K562 (cell line): Measurements from ENCODE around the gene MAB21L4. TPM values are rescaled to one million over a fixed set of nuclear protein-coding genes. Genes with fewer than 3 reads are reported as not detected.

Experiments used
- ATAC-seq: fragments of 200-7000 bp; cut with Tn5 transposase; 3 replicates; pipeline ENCODE4 v1.9.1; 2020; ENCODE audit warnings: moderate library complexity
- BruUV-seq: library from RNA; stranded (reverse); fragments of 400-500 nt; replicated peaks from 2 replicates; lab custom pipeline; 2021; lab: Mats Ljungman, UMichigan
- CTCF ChIA-PET: fragments of 300-600 bp; formaldehyde crosslinking; extraction: SDS; loops from one replicate; lab custom pipeline; 2021; ENCODE audit warnings: low intra/inter-chr PET ratio; lab: Yijun Ruan, JAX
- POLR2A ChIA-PET: fragments of 300-600, 350-650 bp; sonication (Branson Sonifier 250); formaldehyde crosslinking; extraction: SDS; loops from one replicate; lab custom pipeline; 2021; ENCODE audit warnings: antibody characterized with exemption, inconsistent platforms; lab: Yijun Ruan, JAX
- DNase-seq, 4 experiments: peaks; one replicate each; pipeline versions ENCODE4 v3.0.0 to v3.0.0-alpha.2; 2011 to 2018; ENCODE audit warnings: low spot score in 3 of 4, mixed read lengths in 3 of 4; ENCODE audit errors: extremely low read depth in 1 of 4
- FAIRE-seq: peaks from 2 replicates; lab custom pipeline; 2011; peaks lifted over from hg19 to GRCh38; lab: Jason Lieb, UNC
- H2AFZ ChIP-seq: 2 replicates; pipeline ENCODE4 v1.6.0; 2011; ENCODE audit warnings: low read depth, low read length, control low read depth, inconsistent platforms
- H3K27ac ChIP-seq: fragments of 200-600 bp; 3 replicates; pipeline ENCODE4 v1.8.0; 2011; ENCODE audit warnings: low read depth, mild to moderate bottlenecking, control low read depth, inconsistent platforms, low read length, moderate library complexity, mixed read lengths; ENCODE audit errors: extremely low read depth
- H3K27me3 ChIP-seq, 2 experiments: fragments of 300-600 bp in 1 of 2; 2 replicates in 1 of 2; 3 replicates in 1 of 2; pipeline versions ENCODE4 v1.6.0 to v1.8.0; 2011; ENCODE audit warnings: inconsistent platforms in 2 of 2, low read length in 2 of 2, mild to moderate bottlenecking in 1 of 2, mixed read lengths in 1 of 2, moderate library complexity in 1 of 2; ENCODE audit not compliant: control insufficient read depth in 2 of 2, insufficient read depth in 2 of 2
- H3K36me3 ChIP-seq: fragments of 300-600 bp; 3 replicates; pipeline ENCODE4 v1.8.0; 2011; ENCODE audit warnings: mild to moderate bottlenecking, low read length, inconsistent platforms; ENCODE audit not compliant: control insufficient read depth, insufficient read depth
- H3K4me1 ChIP-seq, 2 experiments: fragments of 200-600 bp in 1 of 2; replicated peaks in 1 of 2; 2 replicates in 1 of 2; 3 replicates in 1 of 2; pipeline versions ENCODE4 v1.5.1 to v1.8.0; 2011; ENCODE audit warnings: inconsistent platforms in 2 of 2, low read length in 2 of 2, mild to moderate bottlenecking in 1 of 2, mixed read lengths in 1 of 2, moderate library complexity in 1 of 2; ENCODE audit not compliant: control insufficient read depth in 2 of 2, insufficient read depth in 2 of 2
- H3K4me2 ChIP-seq: 2 replicates; pipeline ENCODE4 v1.6.1; 2011; ENCODE audit warnings: low read length, control low read depth, inconsistent platforms, mixed read lengths; ENCODE audit not compliant: insufficient read depth
- H3K4me3 ChIP-seq: fragments of 200-600 bp; sonication (generic), shearing (Covaris generic); 2 replicates; pipeline ENCODE4 v1.5.1; 2016; ENCODE audit warnings: control low read depth, inconsistent platforms
- H3K79me2 ChIP-seq: fragments of 200-600 bp; 3 replicates; pipeline ENCODE4 v1.8.0; 2011; ENCODE audit warnings: low read length, inconsistent platforms; ENCODE audit not compliant: control insufficient read depth, insufficient read depth
- H3K9ac ChIP-seq, 2 experiments: 2 replicates each; pipeline versions ENCODE4 v1.6.0 to v1.6.1; 2011; ENCODE audit warnings: low read depth in 2 of 2, low read length in 2 of 2, control low read depth in 1 of 2, inconsistent platforms in 1 of 2, mild to moderate bottlenecking in 1 of 2, mixed read lengths in 1 of 2; ENCODE audit not compliant: insufficient read depth in 1 of 2
- H3K9me1 ChIP-seq: one replicate; pipeline ENCODE4 v1.6.0; 2011; ENCODE audit warnings: inconsistent platforms, mild to moderate bottlenecking, low read length, moderate library complexity; ENCODE audit not compliant: control insufficient read depth, insufficient read depth
- H3K9me3 ChIP-seq: replicated peaks from 2 replicates; pipeline ENCODE4 v1.5.1; 2011; ENCODE audit warnings: low read depth, low read length, inconsistent platforms; ENCODE audit not compliant: control insufficient read depth, insufficient read depth
- H4K20me1 ChIP-seq: replicated peaks from 2 replicates; pipeline ENCODE4 v1.6.1; 2011; ENCODE audit warnings: low read length, inconsistent platforms, mixed read lengths; ENCODE audit not compliant: control insufficient read depth, insufficient read depth
- GATAD2A ChIP-seq: fragments of 450-650 bp; IDR thresholded peaks from 2 replicates; pipeline ENCODE4 v1.6.1; 2017
- KAT2B ChIP-seq: IDR thresholded peaks from one replicate; pipeline ENCODE4 v1.6.1; 2012; ENCODE audit warnings: low read depth, mild to moderate bottlenecking, control low read depth, inconsistent platforms, low read length, moderate library complexity
- MEF2D ChIP-seq: conservative IDR thresholded peaks from 2 replicates; pipeline ENCODE4 v1.6.1; 2016; ENCODE audit warnings: low read depth, missing genetic modification characterization, missing compliant biosample characterization
- SMAD3 ChIP-seq: fragments of 450-650 bp; formaldehyde crosslinking; conservative IDR thresholded peaks from 2 replicates; pipeline ENCODE4 v1.4.0; 2020; ENCODE audit warnings: mild to moderate bottlenecking
- SMARCA4 ChIP-seq: fragments of 450-650 bp; IDR thresholded peaks from 2 replicates; pipeline ENCODE4 v1.6.1; 2016
- SOX6 ChIP-seq: fragments of 450-650 bp; IDR thresholded peaks from 2 replicates; pipeline ENCODE4 v1.6.1; 2014; ENCODE audit warnings: mild to moderate bottlenecking
- SRSF3 ChIP-seq: fragments of 200-400 bp; formaldehyde crosslinking; IDR thresholded peaks from 2 replicates; pipeline ENCODE4 v1.6.1; 2016; ENCODE audit warnings: mild to moderate bottlenecking, low read length, moderate library complexity; ENCODE audit not compliant: insufficient read depth
- TBP ChIP-seq: optimal IDR thresholded peaks from 2 replicates; pipeline ENCODE3; 2011; ENCODE audit warnings: low read depth, low read length, improper control_type of control experiment
- TFAM ChIP-seq: fragments of 250-450 bp; sonication (Bioruptor Pico); conservative IDR thresholded peaks from 2 replicates; pipeline ENCODE4 v1.5.0; 2021; ENCODE audit warnings: mild to moderate bottlenecking, moderate library complexity
- ZNF695 ChIP-seq: fragments of 450-650 bp; formaldehyde crosslinking; IDR thresholded peaks from 2 replicates; pipeline ENCODE4 v1.4.0; 2020; ENCODE audit warnings: mild to moderate bottlenecking, moderate library complexity
- ZNF766 ChIP-seq: fragments of 200-800 bp; sonication (Bioruptor generic); conservative IDR thresholded peaks from 2 replicates; pipeline ENCODE4 v1.6.1; 2016; ENCODE audit warnings: missing genetic modification characterization, missing compliant biosample characterization
- WGBS: fragments of 100-300 bp; shearing (Covaris generic); methylation state at CpG from one replicate; pipeline ENCODE4 v1.1.6; 2016; ENCODE audit warnings: low coverage, mixed read lengths; ENCODE audit not compliant: insufficient coverage; ENCODE audit errors: missing lambda C conversion rate; 5-methylcytosine and 5-hydroxymethylcytosine counted together
- in situ Hi-C: fragments of 300-500 bp; cut with MboI; formaldehyde crosslinking; loops from 4 replicates; pipeline ENCODE4 v1.15.0; 2018; ENCODE audit warnings: inconsistent platforms, mixed read lengths
- intact Hi-C: fragments of 100-400 bp; cut with micrococcal nuclease; formaldehyde crosslinking; loops from 2 replicates; pipeline ENCODE4 v1.14.2; 2022
- polyA plus RNA-seq, 8 experiments: library from polyadenylated mRNA; depleted of rRNA in 4 of 8; stranded (reverse) in 5 of 8; unstranded in 3 of 8; fragments of >200 nt; fragmentation: Nextera tagmentation in 2 of 8; fragmentation: Illumina TruSeq in 1 of 8; extraction: Ambion mirVana in 2 of 8; extraction: Trizol in 1 of 8; gene quantifications; 2 replicates each; pipeline versions ENCODE4 v1.2.1 to v1.2.3, GENCODE V29; 2011 to 2014; ENCODE audit warnings: inconsistent platforms in 1 of 8, missing spikeins in 1 of 8
- total RNA-seq, 7 experiments: library from RNA; depleted of rRNA in 6 of 7; stranded (reverse); fragments of >200 nt in 6 of 7; fragmentation: Illumina TruSeq in 2 of 7; extraction: Trizol in 2 of 7; gene quantifications; 2 replicates each; pipeline versions ENCODE4 v1.2.1 to v1.2.3, GENCODE V29; 2011 to 2021; ENCODE audit warnings: low replicate concordance in 1 of 7
- TF ChIP-seq, protein P1 (sequence below): fragments of 250-450 bp; sonication (Bioruptor Pico); IDR thresholded peaks from 2 replicates; pipeline ENCODE4 v1.5.1; 2021; ENCODE audit warnings: mild to moderate bottlenecking

The MAB21L4 gene
- total and polyA plus RNA-seq, 9 of the 15 experiments (the other 6 are each of a cell fraction or from before 2014, with no cell fraction given), result 0.03 TPM; not detected in 8

GRCh38 chr2:240888890-240889573 lies 6.9 kb downstream of the MAB21L4 start:
- Histone ChIP-seq H3K9me1 (no peaks in the 10 kb centered on the region), H3K4me3 (no peak overlapping the region), H3K4me2 (no peak overlapping the region), H3K36me3 (no peaks in the 10 kb centered on the region), H3K9me3 (no peaks in the 10 kb centered on the region), H4K20me1 (no peaks in the 10 kb centered on the region), H3K27ac (no peak overlapping the region), H3K27me3 (peaks cover 0 to 4% of the 10 kb centered on the region in 2 experiments; a peak in 2 of 5 replicates), H3K4me1 (peaks cover 0 to 11% of the 10 kb centered on the region in 2 experiments; a peak in 2 of 5 replicates), H3K79me2 (no peaks in the 10 kb centered on the region), H2AFZ (no peak overlapping the region), H3K9ac (no peak overlapping the region)
- 10% methylated on average over 7 of the region's 11 CpGs for WGBS
- ATAC-seq, result no peak
- no peak for FAIRE-seq
- DNase-seq, result no peak
- in situ Hi-C loops, result no loop called here
- no TSS peak for BruUV-seq
- intact Hi-C loops, result no loop called here
- CTCF ChIA-PET, result no interaction called here
- POLR2A ChIA-PET, result no interaction called here
- no peak for TF ChIP-seq TFAM
- no peak for TF ChIP-seq SRSF3
- no peak for TF ChIP-seq TBP
- no peak for TF ChIP-seq SOX6
- TF ChIP-seq, protein P1, sequence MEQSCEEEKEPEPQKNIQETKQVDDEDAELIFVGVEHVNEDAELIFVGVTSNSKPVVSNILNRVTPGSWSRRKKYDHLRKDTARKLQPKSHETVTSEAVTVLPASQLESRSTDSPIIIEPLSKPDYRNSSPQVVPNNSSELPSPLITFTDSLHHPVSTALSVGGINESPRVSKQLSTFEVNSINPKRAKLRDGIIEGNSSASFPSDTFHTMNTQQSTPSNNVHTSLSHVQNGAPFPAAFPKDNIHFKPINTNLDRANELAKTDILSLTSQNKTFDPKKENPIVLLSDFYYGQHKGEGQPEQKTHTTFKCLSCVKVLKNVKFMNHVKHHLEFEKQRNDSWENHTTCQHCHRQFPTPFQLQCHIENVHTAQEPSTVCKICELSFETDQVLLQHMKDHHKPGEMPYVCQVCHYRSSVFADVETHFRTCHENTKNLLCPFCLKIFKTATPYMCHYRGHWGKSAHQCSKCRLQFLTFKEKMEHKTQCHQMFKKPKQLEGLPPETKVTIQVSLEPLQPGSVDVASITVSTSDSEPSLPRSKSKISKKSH (CRISPR knock-in tag), result no peak
- TF ChIP-seq ZNF766 (CRISPR knock-in tag), result no peak
- TF ChIP-seq ZNF695, result no peak
- no peak for TF ChIP-seq KAT2B
- TF ChIP-seq SMAD3 (CRISPR knock-in tag), result no peak
- no peak for TF ChIP-seq SMARCA4
- TF ChIP-seq MEF2D (tag), result no peak
- no peak for TF ChIP-seq GATAD2A
